HL-60/S4 treated with retinoic acid at 250 ng/mL for 4 days and 3 days (cell line): ENCODE measurements around the gene BCAN.
"Not testable (repeated sequence)": the region's sequence is repeated elsewhere in the genome, so short reads cannot be mapped to it uniquely, and the experiment has no call there.

Experiments used
- in situ Hi-C: fragments of 300-500 bp; cut with MboI; formaldehyde crosslinking; loops from 2 replicates; pipeline ENCODE4 v1.7.0; 2022; ENCODE audit warnings: low sequenced_read_pairs

BCAN gene

GRCh38 chr1:156641761-156642264 lies at the start of gene BCAN:
Gene BCAN, plus strand, starts transcription at chr1:156642117. Its CDS starts 3,938 bp downstream, at chr1:156646055.
- in situ Hi-C loops = no loop called here

GRCh38 chr1:156592158-156592909 lies 49.6 kb upstream of the BCAN start:
- in situ Hi-C loops = no loop called here

- in situ Hi-C loops = no loop called here
These were observed 48.8 kb upstream of the BCAN start for GRCh38 chr1:156592910-156593660.

- in situ Hi-C loops = no loop called here
These were observed 48.3 kb upstream of the BCAN start for GRCh38 chr1:156593661-156593989.

GRCh38 chr1:156594190-156594589 lies 47.7 kb upstream of the BCAN start:
- in situ Hi-C loops = no loop called here

- in situ Hi-C loops = no loop called here
These were observed 46.9 kb upstream of the BCAN start for GRCh38 chr1:156595016-156595415.

- in situ Hi-C loops = no loop called here
These were observed 45.5 kb upstream of the BCAN start for GRCh38 chr1:156596426-156596825.

- in situ Hi-C loops = no loop called here
These were observed 43.8 kb upstream of the BCAN start for GRCh38 chr1:156598125-156598524.

GRCh38 chr1:156598731-156599432 lies 43.0 kb upstream of the BCAN start:
- in situ Hi-C loops = no loop called here

- in situ Hi-C loops = no loop called here
These were observed 42.1 kb upstream of the BCAN start for GRCh38 chr1:156599811-156600210.

GRCh38 chr1:156600733-156601121 lies 41.2 kb upstream of the BCAN start:
- in situ Hi-C loops = no loop called here

- in situ Hi-C loops = no loop called here
These were observed 40.6 kb upstream of the BCAN start, which contains the start of gene GPATCH4 for GRCh38 chr1:156601122-156601830. Gene GPATCH4, minus strand, starts transcription at chr1:156601479.

GRCh38 chr1:156601892-156602291 lies 40.0 kb upstream of the BCAN start:
- in situ Hi-C loops = no loop called here

- in situ Hi-C loops = no loop called here
These were observed 39.3 kb upstream of the BCAN start for GRCh38 chr1:156602557-156602993.

GRCh38 chr1:156607344-156607743 lies 34.6 kb upstream of the BCAN start:
- in situ Hi-C loops = not testable (repeated sequence)

- in situ Hi-C loops = no loop called here
These were observed 33.8 kb upstream of the BCAN start for GRCh38 chr1:156608036-156608674.

GRCh38 chr1:156608981-156609380 lies 32.9 kb upstream of the BCAN start:
- in situ Hi-C loops = no loop called here

- in situ Hi-C loops = not testable (repeated sequence)
These were observed 31.8 kb upstream of the BCAN start for GRCh38 chr1:156610072-156610471.

- in situ Hi-C loops = no loop called here
These were observed 29.3 kb upstream of the BCAN start for GRCh38 chr1:156612666-156613065.

- in situ Hi-C loops = no loop called here
These were observed 26.0 kb upstream of the BCAN start for GRCh38 chr1:156615946-156616345.
